A549 (cell line): ENCODE results near the gene C19orf47.

Source experiments
- CBX8 ChIP-seq: fragments of 200-600 bp; sonication (generic); IDR thresholded peaks from 2 replicates; pipeline ENCODE4 v1.6.1; 2016
- CHD2 ChIP-seq: fragments of 150-350 bp; IDR thresholded peaks from 2 replicates; pipeline ENCODE4 v1.6.1; 2014; ENCODE audit warnings: low read length; ENCODE audit not compliant: partially characterized antibody
- RCOR1 ChIP-seq: fragments of 150-350 bp; IDR thresholded peaks from 2 replicates; pipeline ENCODE4 v1.6.1; 2014; ENCODE audit warnings: antibody characterized with exemption, low read length, low read depth
- RNF2 ChIP-seq: fragments of 200-600 bp; sonication (generic); IDR thresholded peaks from 2 replicates; pipeline ENCODE4 v1.6.1; 2016; ENCODE audit warnings: low read depth, mild to moderate bottlenecking, antibody characterized with exemption, moderate library complexity, borderline replicate concordance
- TF ChIP-seq, protein P1 (sequence below): fragments of >200 bp; sonication (Bioruptor Twin); formaldehyde crosslinking; IDR thresholded peaks from 3 replicates; pipeline ENCODE4 v1.5.1; 2016

DNA sequence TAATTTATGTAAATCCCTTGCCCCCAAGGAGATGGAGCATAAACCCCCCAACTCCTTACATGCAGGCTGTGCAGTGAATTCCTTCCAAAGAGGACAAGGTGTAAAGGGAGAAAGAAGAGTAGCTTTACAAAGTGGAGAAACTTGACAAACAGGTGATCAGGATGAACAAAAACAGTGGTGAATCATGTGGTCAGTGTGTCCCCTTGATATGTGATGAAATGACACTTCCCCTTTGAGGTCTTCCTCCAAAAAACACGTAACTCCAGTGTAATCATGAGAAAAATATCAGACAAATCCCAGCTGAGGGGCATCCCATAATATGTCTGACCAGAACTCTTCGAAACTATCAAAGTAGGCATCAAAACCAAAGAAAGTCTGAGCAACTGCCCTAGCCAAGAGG lies 33.5 kb downstream of the C19orf47 start:
- no peak for TF ChIP-seq CHD2
- no peak for TF ChIP-seq RNF2
- no peak for TF ChIP-seq RCOR1
- TF ChIP-seq CBX8: no peak
- TF ChIP-seq, protein P1, sequence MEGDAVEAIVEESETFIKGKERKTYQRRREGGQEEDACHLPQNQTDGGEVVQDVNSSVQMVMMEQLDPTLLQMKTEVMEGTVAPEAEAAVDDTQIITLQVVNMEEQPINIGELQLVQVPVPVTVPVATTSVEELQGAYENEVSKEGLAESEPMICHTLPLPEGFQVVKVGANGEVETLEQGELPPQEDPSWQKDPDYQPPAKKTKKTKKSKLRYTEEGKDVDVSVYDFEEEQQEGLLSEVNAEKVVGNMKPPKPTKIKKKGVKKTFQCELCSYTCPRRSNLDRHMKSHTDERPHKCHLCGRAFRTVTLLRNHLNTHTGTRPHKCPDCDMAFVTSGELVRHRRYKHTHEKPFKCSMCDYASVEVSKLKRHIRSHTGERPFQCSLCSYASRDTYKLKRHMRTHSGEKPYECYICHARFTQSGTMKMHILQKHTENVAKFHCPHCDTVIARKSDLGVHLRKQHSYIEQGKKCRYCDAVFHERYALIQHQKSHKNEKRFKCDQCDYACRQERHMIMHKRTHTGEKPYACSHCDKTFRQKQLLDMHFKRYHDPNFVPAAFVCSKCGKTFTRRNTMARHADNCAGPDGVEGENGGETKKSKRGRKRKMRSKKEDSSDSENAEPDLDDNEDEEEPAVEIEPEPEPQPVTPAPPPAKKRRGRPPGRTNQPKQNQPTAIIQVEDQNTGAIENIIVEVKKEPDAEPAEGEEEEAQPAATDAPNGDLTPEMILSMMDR: no peak
